Colonic mucosa (tissue), 4 donors: ENCODE results near the gene OR6S1. TPM values are rescaled to one million over a fixed set of nuclear protein-coding genes. Genes with fewer than 3 reads are reported as not detected.

Experiments used
- DNase-seq: peaks from one replicate; pipeline ENCODE4 v3.0.0-alpha.2; 2020
- H3K27ac ChIP-seq: fragments of 200-600 bp; one replicate; pipeline ENCODE4 v1.8.0; 2021
- H3K27me3 ChIP-seq: fragments of 200-600 bp; one replicate; pipeline ENCODE4 v1.8.0; 2021
- H3K36me3 ChIP-seq: fragments of 200-600 bp; one replicate; pipeline ENCODE4 v1.8.0; 2021
- H3K4me1 ChIP-seq: fragments of 200-600 bp; one replicate; pipeline ENCODE4 v1.8.0; 2021; ENCODE audit warnings: mild to moderate bottlenecking
- H3K4me3 ChIP-seq: fragments of 200-600 bp; one replicate; pipeline ENCODE4 v1.8.0; 2021
- H3K9ac ChIP-seq, 2 donors: one replicate each; pipeline ENCODE4 v1.7.0; 2013; ENCODE audit warnings: control low read depth in 2 of 2, low read depth in 2 of 2, low read length in 2 of 2
- H3K9me3 ChIP-seq: fragments of 200-600 bp; one replicate; pipeline ENCODE4 v1.8.0; 2021
- CTCF ChIP-seq: fragments of 200-600 bp; IDR thresholded peaks from one replicate; pipeline ENCODE4 v1.8.0; 2022; ENCODE audit warnings: antibody characterized with exemption, mild to moderate bottlenecking
- intact Hi-C: fragments of 100-400 bp; cut with DNase I; formaldehyde crosslinking; loops from one replicate; pipeline ENCODE4 v1.14.1; 2022
- total RNA-seq, 2 donors: library from RNA; stranded (reverse); fragmentation: NEBNext Ultra II Directional in 1 of 2; extraction: Animal tissue kit (Norgen Biotek cat#: 25700) in 1 of 2; gene quantifications; one replicate each; pipeline ENCODE4 v1.2.1, GENCODE V29; 2021
- donor health status: healthy.
- donor health status: DM: no; HTN: no; CAD: no.
- donor health status: DM: no; HTN: no; CAD: no.

OR6S1 gene
- total RNA-seq, 2 donors from 2014 or later, result not detected

DNA sequence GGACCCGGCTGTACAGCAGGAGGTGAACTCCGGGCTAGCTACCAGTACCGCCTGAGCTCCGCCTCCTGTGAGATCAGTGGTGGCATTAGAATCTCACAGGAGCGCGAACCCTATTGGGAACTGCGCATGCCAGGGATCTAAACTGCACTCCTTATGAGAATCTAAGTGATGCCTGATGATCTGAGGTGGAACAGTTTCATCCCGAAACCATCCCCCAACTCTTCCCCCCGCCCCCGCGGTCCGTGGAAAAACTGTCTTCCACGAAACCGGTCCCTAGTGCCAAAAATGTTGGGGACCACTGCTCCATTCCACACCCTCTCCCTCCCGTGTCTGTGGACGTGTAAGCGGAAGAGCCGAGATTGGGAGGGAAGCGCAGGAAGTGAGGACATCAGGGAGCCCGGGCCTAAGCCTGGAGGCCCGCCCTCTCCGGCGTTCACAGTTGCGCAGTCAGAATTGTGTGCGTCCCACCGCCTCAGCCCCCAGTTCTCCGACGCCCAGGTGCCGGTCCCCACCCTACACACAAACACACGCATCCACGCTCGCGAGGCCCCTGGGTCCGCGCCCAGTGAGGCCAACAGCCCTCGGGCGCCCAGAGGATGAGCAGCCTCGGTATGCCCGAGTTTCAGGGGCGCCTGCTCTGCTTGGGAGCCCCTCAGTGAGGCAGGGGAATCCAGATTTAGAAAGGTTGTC lies 41.1 kb upstream of the OR6S1 start:
- peak overlapping the region; percentile 100 for H3K27ac ChIP-seq
- H3K4me3 ChIP-seq, result peak overlapping the region; percentile 53
- peaks cover 7% of the 10 kb centered on the region for H3K4me1 ChIP-seq
- peak overlapping the region; percentile 98 to 100 for H3K9ac ChIP-seq
- no peak for TF ChIP-seq CTCF
- no peaks in the 10 kb centered on the region for H3K27me3 ChIP-seq
- DNase-seq, result peak; percentile 89
- no peaks in the 10 kb centered on the region for H3K9me3 ChIP-seq
- no peaks in the 10 kb centered on the region for H3K36me3 ChIP-seq
- intact Hi-C loops, result loop anchor here (2.0 to 10.0 kb wide), 3 partner anchors 70 to 268 kb away; partner anchors contain the start of genes PIP4P1, PNP and TEP1

DNA sequence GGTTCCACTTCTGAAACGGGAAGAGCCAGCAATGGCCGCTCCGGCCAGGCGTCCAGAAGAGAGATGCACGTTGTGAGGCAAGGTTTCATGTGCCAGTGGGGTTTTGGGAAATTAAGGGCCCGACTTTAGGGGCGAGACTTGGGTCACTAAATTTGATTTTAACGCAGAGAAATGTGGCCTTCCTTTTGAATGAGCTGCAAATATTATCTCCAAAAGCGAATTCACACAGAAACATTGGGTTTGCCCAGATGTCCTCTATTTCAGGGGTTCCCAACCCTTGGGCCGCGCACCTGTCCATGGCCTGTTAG lies 40.6 kb upstream of the OR6S1 start:
- intact Hi-C loops, result loop anchor here (2.0 to 10.0 kb wide), 3 partner anchors 69 to 267 kb away; partner anchors contain the start of genes PIP4P1, PNP and TEP1
- Histone ChIP-seq H3K27ac (peak overlapping the region; percentile 100), H3K4me3 (peak overlapping the region; percentile 53), H3K9me3 (no peaks in the 10 kb centered on the region), H3K27me3 (no peaks in the 10 kb centered on the region), H3K36me3 (no peaks in the 10 kb centered on the region), H3K4me1 (peaks cover 7% of the 10 kb centered on the region), H3K9ac (peak overlapping the region; percentile 98 to 100)
- TF ChIP-seq CTCF, result no peak
- peak; percentile 59 for DNase-seq

DNA sequence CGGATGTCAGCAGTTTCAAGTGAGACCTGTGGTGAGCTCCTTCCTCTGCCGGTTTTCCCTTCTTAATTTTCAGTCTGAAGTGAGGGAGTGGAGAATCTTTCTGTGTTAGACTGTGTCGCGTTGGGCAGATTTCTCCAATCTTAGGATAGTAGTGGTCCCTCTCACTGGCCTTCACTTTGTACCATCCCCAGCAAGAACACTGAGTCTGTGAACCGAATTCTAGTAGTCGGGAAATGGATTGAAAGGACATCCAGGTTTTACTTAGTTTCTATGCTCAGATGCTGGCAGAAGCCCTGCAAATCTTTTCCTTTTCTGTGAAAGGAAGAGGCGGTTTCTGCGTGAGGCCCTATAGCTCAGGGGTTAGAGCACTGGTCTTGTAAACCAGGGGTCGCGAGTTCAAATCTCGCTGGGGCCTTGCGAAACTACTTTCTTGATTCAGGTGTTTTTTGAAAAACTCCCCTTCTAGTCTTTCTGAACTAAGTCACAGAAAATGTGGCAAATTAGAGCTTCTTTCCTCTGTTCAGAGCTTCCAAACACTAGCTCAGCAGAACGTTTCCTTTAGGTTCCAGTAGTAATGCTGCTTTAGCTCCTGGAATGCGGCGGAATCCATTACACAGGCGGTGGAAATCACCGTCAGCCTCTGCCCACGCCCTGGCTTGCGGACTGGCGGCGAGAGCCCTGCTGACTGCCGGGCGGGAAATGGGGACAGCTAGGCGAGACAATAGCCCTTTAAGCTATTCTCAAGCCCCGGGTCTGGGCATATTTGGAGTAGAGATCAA lies 40.0 kb upstream of the OR6S1 start:
- Histone ChIP-seq H3K36me3 (no peaks in the 10 kb centered on the region), H3K4me3 (peak overlapping the region; percentile 53), H3K4me1 (peaks cover 7% of the 10 kb centered on the region), H3K9ac (peak overlapping the region; percentile 98 to 100), H3K9me3 (no peaks in the 10 kb centered on the region), H3K27ac (peak overlapping the region; percentile 100), H3K27me3 (no peaks in the 10 kb centered on the region)
- intact Hi-C loops, result loop anchor here (2.0 to 10.0 kb wide), 3 partner anchors 69 to 267 kb away; partner anchors contain the start of genes PIP4P1, PNP and TEP1
- no peak for TF ChIP-seq CTCF
- peak; percentile 88 for DNase-seq

GRCh38 chr14:20680843-20681347 lies 39.4 kb upstream of the OR6S1 start:
- no peaks in the 10 kb centered on the region for H3K27me3 ChIP-seq

More at GRCh38 chr14:20680843-20681347, 39.4 kb upstream of the OR6S1 start:
- peak; percentile 68 for DNase-seq
- Histone ChIP-seq H3K36me3 (no peaks in the 10 kb centered on the region), H3K9ac (peak overlapping the region; percentile 98 to 100), H3K4me1 (peaks cover 7% of the 10 kb centered on the region), H3K4me3 (peak overlapping the region; percentile 53), H3K27ac (peak overlapping the region; percentile 100), H3K9me3 (no peaks in the 10 kb centered on the region)
- TF ChIP-seq CTCF, result no peak
- intact Hi-C loops, result loop anchor here (10.0 kb wide), 2 partner anchors 216 to 266 kb away; partner anchors contain the start of genes PIP4P1, PNP and TEP1
